HepG2 (cell line): ENCODE measurements around the gene STPG4. TPM values are rescaled to one million over a fixed set of nuclear protein-coding genes. Genes with fewer than 3 reads are reported as not detected.
A peak's percentile ranks its signal among the peaks of the same experiment; 100 is the strongest.

Experiments used
- CHCHD3 ChIP-seq: sonication (generic); formaldehyde crosslinking; IDR thresholded peaks from 2 replicates; pipeline ENCODE4 v1.8.0; 2022; ENCODE audit warnings: mild to moderate bottlenecking, missing genetic modification reagents, moderate library complexity
- EZH2 ChIP-seq: conservative IDR thresholded peaks from 2 replicates; pipeline ENCODE4 v1.6.1; 2012; ENCODE audit warnings: mild to moderate bottlenecking, low read depth, low read length, moderate library complexity
- HNRNPK ChIP-seq: fragments of 200-400 bp; formaldehyde crosslinking; IDR thresholded peaks from 2 replicates; pipeline ENCODE4 v1.6.1; 2018; ENCODE audit warnings: low read length, low read depth, moderate library complexity, mild to moderate bottlenecking; ENCODE audit not compliant: poor library complexity, severe bottlenecking
- KLF12 ChIP-seq: sonication (generic); formaldehyde crosslinking; IDR thresholded peaks from 2 replicates; pipeline ENCODE4 v1.4.0; 2020; ENCODE audit warnings: missing genetic modification reagents, borderline replicate concordance
- MEIS2 ChIP-seq: sonication (generic); formaldehyde crosslinking; IDR thresholded peaks from 2 replicates; pipeline ENCODE4 v1.9.0; 2021; ENCODE audit warnings: mild to moderate bottlenecking, missing genetic modification reagents
- MLLT10 ChIP-seq: sonication (generic); formaldehyde crosslinking; IDR thresholded peaks from 2 replicates; pipeline ENCODE4 v1.4.0; 2020; ENCODE audit warnings: missing genetic modification reagents
- NFYC ChIP-seq: IDR thresholded peaks from 2 replicates; pipeline ENCODE4 v1.6.1; 2016; ENCODE audit warnings: missing genetic modification reagents, missing compliant biosample characterization
- NR2F1 ChIP-seq, 2 experiments: fragments of 450-650 bp in 1 of 2; formaldehyde crosslinking in 1 of 2; IDR thresholded peaks; 2 replicates each; pipeline versions ENCODE4 v1.5.0 to v1.6.1; 2016 to 2020; ENCODE audit warnings: mild to moderate bottlenecking in 1 of 2, missing compliant biosample characterization in 1 of 2, missing genetic modification reagents in 1 of 2, moderate library complexity in 1 of 2
- PLRG1 ChIP-seq: fragments of 450-650 bp; conservative IDR thresholded peaks from 2 replicates; pipeline ENCODE4 v1.6.1; 2016
- POLR2A ChIP-seq, 2 experiments: IDR thresholded peaks; 2 replicates each; pipeline ENCODE4 v1.6.1; 2011; ENCODE audit warnings: low read depth in 2 of 2, low read length in 2 of 2, mild to moderate bottlenecking in 1 of 2, moderate library complexity in 1 of 2; ENCODE audit not compliant: insufficient read depth in 1 of 2
- SALL2 ChIP-seq: sonication (generic); formaldehyde crosslinking; IDR thresholded peaks from 2 replicates; pipeline ENCODE4 v1.8.1; 2023; ENCODE audit warnings: mild to moderate bottlenecking, missing genetic modification reagents, inconsistent platforms
- SIN3A ChIP-seq: IDR thresholded peaks from 2 replicates; pipeline ENCODE4 v1.6.1; 2011; ENCODE audit warnings: low read depth, mild to moderate bottlenecking, control low read depth, low read length, borderline replicate concordance
- SP5 ChIP-seq: IDR thresholded peaks from 2 replicates; pipeline ENCODE4 v1.6.1; 2016; ENCODE audit warnings: low read depth, borderline replicate concordance
- XBP1 ChIP-seq: sonication (generic); formaldehyde crosslinking; IDR thresholded peaks from 2 replicates; pipeline ENCODE4 v1.5.0; 2020; ENCODE audit warnings: missing genetic modification reagents
- ZFYVE20 ChIP-seq: sonication (generic); formaldehyde crosslinking; IDR thresholded peaks from 2 replicates; pipeline ENCODE4 v1.8.0; 2023; ENCODE audit warnings: low read depth, mild to moderate bottlenecking, moderate library complexity, missing genetic modification reagents, borderline replicate concordance
- ZMYM4 ChIP-seq: sonication (generic); formaldehyde crosslinking; IDR thresholded peaks from 2 replicates; pipeline ENCODE4 v1.8.1; 2023; ENCODE audit warnings: mild to moderate bottlenecking, missing genetic modification reagents
- ZNF251 ChIP-seq: sonication (generic); formaldehyde crosslinking; IDR thresholded peaks from 2 replicates; pipeline ENCODE4 v1.9.0; 2021; ENCODE audit warnings: mild to moderate bottlenecking, missing genetic modification reagents
- polyA plus RNA-seq, 8 experiments: library from polyadenylated mRNA; depleted of rRNA in 3 of 8; stranded (reverse) in 7 of 8; unstranded in 1 of 8; fragments of >200 nt; fragmentation: Illumina TruSeq in 4 of 8; extraction: Trizol in 4 of 8; gene quantifications; 2 replicates each; pipeline versions ENCODE4 v1.2.1 to v1.2.3, GENCODE V29; 2011 to 2016; ENCODE audit warnings: low read depth in 4 of 8, missing spikeins in 1 of 8, mixed read lengths in 1 of 8; ENCODE audit not compliant: insufficient read depth in 1 of 8
- total RNA-seq, 5 experiments: library from RNA; depleted of rRNA; stranded (reverse); fragments of >200 nt; fragmentation: Illumina TruSeq; extraction: Trizol; gene quantifications; 2 replicates each; pipeline ENCODE4 v1.2.3, GENCODE V29; 2016; ENCODE audit warnings: low read depth in 1 of 5
- TF ChIP-seq, protein P1 (sequence below): sonication (generic); formaldehyde crosslinking; IDR thresholded peaks from 2 replicates; pipeline ENCODE4 v1.4.0; 2020; ENCODE audit warnings: missing genetic modification reagents, borderline replicate concordance
- TF ChIP-seq, protein P2 (sequence below): sonication (generic); formaldehyde crosslinking; IDR thresholded peaks from 2 replicates; pipeline ENCODE4 v1.5.0; 2020; ENCODE audit warnings: missing genetic modification reagents, mild to moderate bottlenecking, borderline replicate concordance
- TF ChIP-seq, protein P3 (sequence below): IDR thresholded peaks from 2 replicates; pipeline ENCODE4 v1.6.1; 2016; ENCODE audit warnings: low read depth, missing genetic modification reagents, missing compliant biosample characterization
- TF ChIP-seq, protein P4 (sequence below): sonication (generic); formaldehyde crosslinking; IDR thresholded peaks from 2 replicates; pipeline ENCODE4 v1.4.0; 2020; ENCODE audit warnings: mild to moderate bottlenecking, missing genetic modification reagents
- TF ChIP-seq, protein P5 (sequence below): sonication (generic); formaldehyde crosslinking; IDR thresholded peaks from 2 replicates; pipeline ENCODE4 v1.5.0; 2020; ENCODE audit warnings: missing genetic modification reagents

The STPG4 gene
- total and polyA plus RNA-seq, 2 of the 13 experiments (the other 11 are each of a cell fraction or from before 2014, with no cell fraction given) = 0.11 to 0.15 TPM

DNA sequence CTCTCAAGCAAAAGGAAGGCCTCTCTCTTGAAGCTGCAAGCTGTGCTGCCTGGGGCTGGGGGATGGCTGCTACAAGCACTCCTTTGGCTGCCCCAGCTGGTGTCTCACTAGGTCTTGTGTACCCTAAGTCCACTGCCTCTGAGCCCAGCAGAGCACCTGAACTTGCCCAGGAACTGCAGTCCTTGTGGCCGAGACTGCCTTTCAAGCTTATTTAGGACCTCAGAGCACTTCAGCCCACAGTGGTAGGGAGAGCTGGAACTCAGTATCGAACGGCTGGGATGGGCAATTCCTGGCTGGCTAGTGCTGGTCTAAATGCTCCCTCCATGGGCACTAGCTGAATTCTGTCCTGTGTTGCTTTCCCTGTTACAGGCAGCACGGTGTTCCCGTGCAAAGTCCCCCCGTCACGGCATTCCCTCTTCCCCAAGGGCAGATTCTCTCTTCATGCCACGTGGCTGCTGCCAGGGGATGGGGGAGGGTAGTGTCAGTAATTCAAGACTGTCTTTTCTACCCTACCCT is 25.9 kb downstream of the STPG4 start (continued):
- no peak for TF ChIP-seq XBP1 (CRISPR knock-in tag)
- TF ChIP-seq ZNF251 (CRISPR knock-in tag) = no peak
- TF ChIP-seq ZMYM4 (CRISPR knock-in tag) = peak; percentile 69; the same call in 1 of the 2 replicates
- no peak for TF ChIP-seq HNRNPK
- no peak for TF ChIP-seq SIN3A
- TF ChIP-seq, protein P1, sequence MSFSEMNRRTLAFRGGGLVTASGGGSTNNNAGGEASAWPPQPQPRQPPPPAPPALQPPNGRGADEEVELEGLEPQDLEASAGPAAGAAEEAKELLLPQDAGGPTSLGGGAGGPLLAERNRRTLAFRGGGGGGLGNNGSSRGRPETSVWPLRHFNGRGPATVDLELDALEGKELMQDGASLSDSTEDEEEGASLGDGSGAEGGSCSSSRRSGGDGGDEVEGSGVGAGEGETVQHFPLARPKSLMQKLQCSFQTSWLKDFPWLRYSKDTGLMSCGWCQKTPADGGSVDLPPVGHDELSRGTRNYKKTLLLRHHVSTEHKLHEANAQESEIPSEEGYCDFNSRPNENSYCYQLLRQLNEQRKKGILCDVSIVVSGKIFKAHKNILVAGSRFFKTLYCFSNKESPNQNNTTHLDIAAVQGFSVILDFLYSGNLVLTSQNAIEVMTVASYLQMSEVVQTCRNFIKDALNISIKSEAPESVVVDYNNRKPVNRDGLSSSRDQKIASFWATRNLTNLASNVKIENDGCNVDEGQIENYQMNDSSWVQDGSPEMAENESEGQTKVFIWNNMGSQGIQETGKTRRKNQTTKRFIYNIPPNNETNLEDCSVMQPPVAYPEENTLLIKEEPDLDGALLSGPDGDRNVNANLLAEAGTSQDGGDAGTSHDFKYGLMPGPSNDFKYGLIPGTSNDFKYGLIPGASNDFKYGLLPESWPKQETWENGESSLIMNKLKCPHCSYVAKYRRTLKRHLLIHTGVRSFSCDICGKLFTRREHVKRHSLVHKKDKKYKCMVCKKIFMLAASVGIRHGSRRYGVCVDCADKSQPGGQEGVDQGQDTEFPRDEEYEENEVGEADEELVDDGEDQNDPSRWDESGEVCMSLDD (CRISPR knock-in tag) = no peak
- TF ChIP-seq, protein P2, sequence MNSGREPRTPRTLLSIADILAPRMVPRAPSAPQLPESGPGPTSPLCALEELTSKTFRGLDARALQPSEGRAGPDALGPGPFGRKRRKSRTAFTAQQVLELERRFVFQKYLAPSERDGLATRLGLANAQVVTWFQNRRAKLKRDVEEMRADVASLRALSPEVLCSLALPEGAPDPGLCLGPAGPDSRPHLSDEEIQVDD = no peak
- no peak for TF ChIP-seq KLF12 (CRISPR knock-in tag)
- no peak for TF ChIP-seq MLLT10 (CRISPR knock-in tag)
- TF ChIP-seq, protein P3, sequence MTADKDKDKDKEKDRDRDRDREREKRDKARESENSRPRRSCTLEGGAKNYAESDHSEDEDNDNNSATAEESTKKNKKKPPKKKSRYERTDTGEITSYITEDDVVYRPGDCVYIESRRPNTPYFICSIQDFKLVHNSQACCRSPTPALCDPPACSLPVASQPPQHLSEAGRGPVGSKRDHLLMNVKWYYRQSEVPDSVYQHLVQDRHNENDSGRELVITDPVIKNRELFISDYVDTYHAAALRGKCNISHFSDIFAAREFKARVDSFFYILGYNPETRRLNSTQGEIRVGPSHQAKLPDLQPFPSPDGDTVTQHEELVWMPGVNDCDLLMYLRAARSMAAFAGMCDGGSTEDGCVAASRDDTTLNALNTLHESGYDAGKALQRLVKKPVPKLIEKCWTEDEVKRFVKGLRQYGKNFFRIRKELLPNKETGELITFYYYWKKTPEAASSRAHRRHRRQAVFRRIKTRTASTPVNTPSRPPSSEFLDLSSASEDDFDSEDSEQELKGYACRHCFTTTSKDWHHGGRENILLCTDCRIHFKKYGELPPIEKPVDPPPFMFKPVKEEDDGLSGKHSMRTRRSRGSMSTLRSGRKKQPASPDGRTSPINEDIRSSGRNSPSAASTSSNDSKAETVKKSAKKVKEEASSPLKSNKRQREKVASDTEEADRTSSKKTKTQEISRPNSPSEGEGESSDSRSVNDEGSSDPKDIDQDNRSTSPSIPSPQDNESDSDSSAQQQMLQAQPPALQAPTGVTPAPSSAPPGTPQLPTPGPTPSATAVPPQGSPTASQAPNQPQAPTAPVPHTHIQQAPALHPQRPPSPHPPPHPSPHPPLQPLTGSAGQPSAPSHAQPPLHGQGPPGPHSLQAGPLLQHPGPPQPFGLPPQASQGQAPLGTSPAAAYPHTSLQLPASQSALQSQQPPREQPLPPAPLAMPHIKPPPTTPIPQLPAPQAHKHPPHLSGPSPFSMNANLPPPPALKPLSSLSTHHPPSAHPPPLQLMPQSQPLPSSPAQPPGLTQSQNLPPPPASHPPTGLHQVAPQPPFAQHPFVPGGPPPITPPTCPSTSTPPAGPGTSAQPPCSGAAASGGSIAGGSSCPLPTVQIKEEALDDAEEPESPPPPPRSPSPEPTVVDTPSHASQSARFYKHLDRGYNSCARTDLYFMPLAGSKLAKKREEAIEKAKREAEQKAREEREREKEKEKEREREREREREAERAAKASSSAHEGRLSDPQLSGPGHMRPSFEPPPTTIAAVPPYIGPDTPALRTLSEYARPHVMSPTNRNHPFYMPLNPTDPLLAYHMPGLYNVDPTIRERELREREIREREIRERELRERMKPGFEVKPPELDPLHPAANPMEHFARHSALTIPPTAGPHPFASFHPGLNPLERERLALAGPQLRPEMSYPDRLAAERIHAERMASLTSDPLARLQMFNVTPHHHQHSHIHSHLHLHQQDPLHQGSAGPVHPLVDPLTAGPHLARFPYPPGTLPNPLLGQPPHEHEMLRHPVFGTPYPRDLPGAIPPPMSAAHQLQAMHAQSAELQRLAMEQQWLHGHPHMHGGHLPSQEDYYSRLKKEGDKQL = no peak
- no peak for TF ChIP-seq SALL2 (CRISPR knock-in tag)
- no peak for TF ChIP-seq ZFYVE20 (CRISPR knock-in tag)
- no peak for TF ChIP-seq CHCHD3 (CRISPR knock-in tag)
- no peak for TF ChIP-seq NR2F1 (CRISPR knock-in tag; IDR thresholded peaks at IDR 0.05)
- TF ChIP-seq SP5 (CRISPR knock-in tag) = no peak
- TF ChIP-seq PLRG1 = no peak
- no peak for TF ChIP-seq EZH2
- TF ChIP-seq, protein P4, sequence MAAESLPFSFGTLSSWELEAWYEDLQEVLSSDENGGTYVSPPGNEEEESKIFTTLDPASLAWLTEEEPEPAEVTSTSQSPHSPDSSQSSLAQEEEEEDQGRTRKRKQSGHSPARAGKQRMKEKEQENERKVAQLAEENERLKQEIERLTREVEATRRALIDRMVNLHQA (CRISPR knock-in tag) = no peak
- TF ChIP-seq, protein P5, sequence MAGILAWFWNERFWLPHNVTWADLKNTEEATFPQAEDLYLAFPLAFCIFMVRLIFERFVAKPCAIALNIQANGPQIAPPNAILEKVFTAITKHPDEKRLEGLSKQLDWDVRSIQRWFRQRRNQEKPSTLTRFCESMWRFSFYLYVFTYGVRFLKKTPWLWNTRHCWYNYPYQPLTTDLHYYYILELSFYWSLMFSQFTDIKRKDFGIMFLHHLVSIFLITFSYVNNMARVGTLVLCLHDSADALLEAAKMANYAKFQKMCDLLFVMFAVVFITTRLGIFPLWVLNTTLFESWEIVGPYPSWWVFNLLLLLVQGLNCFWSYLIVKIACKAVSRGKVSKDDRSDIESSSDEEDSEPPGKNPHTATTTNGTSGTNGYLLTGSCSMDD (CRISPR knock-in tag) = no peak
- no peak; the same call in 1 of the 2 replicates for TF ChIP-seq MEIS2 (CRISPR knock-in tag)
- TF ChIP-seq NFYC (CRISPR knock-in tag) = no peak
- peak; percentile 49 to 53; a peak in 2 of 4 replicates for TF ChIP-seq POLR2A (IDR thresholded peaks at IDR 0.05; ENCODE audit: insufficient read depth in 1 of 2, low read depth in 2 of 2, low read length in 2 of 2)
